ENCODE data around the gene BORCS5. TPM values are rescaled to one million over a fixed set of nuclear protein-coding genes. Genes with fewer than 3 reads are reported as not detected.

BORCS5 gene
- total and polyA plus RNA-seq, 2 donors (not counting 1 experiment from before 2014, with no cell fraction given): 11.9 to 46.2 TPM

- intact Hi-C loops (cut with micrococcal nuclease): loop anchor here (10.0 kb wide), 2 partner anchors 518 to 618 kb away; no protein-coding TSS in a partner anchor
- ATAC-seq (ENCODE audit: low read depth): no peak
- H3K27me3 Mint-ChIP-seq: peaks cover 5% of the 10 kb centered on the region
- peaks cover 7% of the 10 kb centered on the region for H3K79me2 ChIP-seq (ENCODE audit: control insufficient read depth, insufficient read depth, low read length)
- H3K9me3 Mint-ChIP-seq (ENCODE audit: insufficient read depth): no peaks in the 10 kb centered on the region
- no peaks in the 10 kb centered on the region for H3K27me3 ChIP-seq (replicated peaks in 1 of 4; ENCODE audit: control extremely low read depth in 1 of 4, control insufficient read depth in 3 of 4, insufficient read depth in 4 of 4, low read length in 3 of 4)
- WGBS (ENCODE audit: insufficient coverage): 50% methylated on average over 1 of the region's 1 CpG
- no peak overlapping the region for H3K4me3 ChIP-seq (ENCODE audit: control extremely low read depth in 1 of 5, extremely low read depth in 1 of 5, insufficient read depth in 1 of 5, low read depth in 2 of 5, low read length in 4 of 5)
- H2AFZ ChIP-seq (ENCODE audit: insufficient read depth, low read depth, low read length, poor library complexity, severe bottlenecking): no peak overlapping the region
- no peaks in the 10 kb centered on the region for H4K20me1 ChIP-seq (ENCODE audit: control insufficient read depth, insufficient read depth, low read length, poor library complexity, severe bottlenecking)
- ChIA-PET CTCF (no interaction called here), POLR2A (no interaction called here)
- H3K9me3 ChIP-seq (ENCODE audit: control extremely low read depth in 1 of 3, control insufficient read depth in 2 of 3, insufficient read depth in 1 of 3, low read length in 2 of 3): no peaks in the 10 kb centered on the region
- no peak for DNase-seq
- no peak overlapping the region for H3K9ac ChIP-seq (ENCODE audit: low read length)
- H3K4me1 Mint-ChIP-seq: peaks cover 32% of the 10 kb centered on the region
- TF ChIP-seq, protein P1, sequence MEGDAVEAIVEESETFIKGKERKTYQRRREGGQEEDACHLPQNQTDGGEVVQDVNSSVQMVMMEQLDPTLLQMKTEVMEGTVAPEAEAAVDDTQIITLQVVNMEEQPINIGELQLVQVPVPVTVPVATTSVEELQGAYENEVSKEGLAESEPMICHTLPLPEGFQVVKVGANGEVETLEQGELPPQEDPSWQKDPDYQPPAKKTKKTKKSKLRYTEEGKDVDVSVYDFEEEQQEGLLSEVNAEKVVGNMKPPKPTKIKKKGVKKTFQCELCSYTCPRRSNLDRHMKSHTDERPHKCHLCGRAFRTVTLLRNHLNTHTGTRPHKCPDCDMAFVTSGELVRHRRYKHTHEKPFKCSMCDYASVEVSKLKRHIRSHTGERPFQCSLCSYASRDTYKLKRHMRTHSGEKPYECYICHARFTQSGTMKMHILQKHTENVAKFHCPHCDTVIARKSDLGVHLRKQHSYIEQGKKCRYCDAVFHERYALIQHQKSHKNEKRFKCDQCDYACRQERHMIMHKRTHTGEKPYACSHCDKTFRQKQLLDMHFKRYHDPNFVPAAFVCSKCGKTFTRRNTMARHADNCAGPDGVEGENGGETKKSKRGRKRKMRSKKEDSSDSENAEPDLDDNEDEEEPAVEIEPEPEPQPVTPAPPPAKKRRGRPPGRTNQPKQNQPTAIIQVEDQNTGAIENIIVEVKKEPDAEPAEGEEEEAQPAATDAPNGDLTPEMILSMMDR (IDR thresholded peaks at IDR 0.05): no peak
- no peak for TF ChIP-seq EZH2 (IDR thresholded peaks at IDR 0.05; ENCODE audit: borderline replicate concordance, insufficient read depth, low read depth, low read length, poor library complexity, severe bottlenecking)
- no peak overlapping the region for H3K4me3 Mint-ChIP-seq
- H3K27ac Mint-ChIP-seq: no peak overlapping the region
- H3K4me1 ChIP-seq (ENCODE audit: control insufficient read depth in 2 of 2, insufficient read depth in 2 of 2, low read length in 2 of 2): peaks cover 22 to 32% of the 10 kb centered on the region in 2 donors
- no peaks in the 10 kb centered on the region for H3K36me3 ChIP-seq (replicated peaks in 1 of 2; ENCODE audit: control extremely low read depth in 1 of 2, control insufficient read depth in 1 of 2, extremely low read depth in 1 of 2, insufficient read depth in 2 of 2, low read length in 1 of 2)
- H3K4me2 ChIP-seq (replicated peaks; ENCODE audit: low read depth, low read length, poor library complexity, severe bottlenecking): no peak overlapping the region
- no peak overlapping the region for H3K27ac ChIP-seq (ENCODE audit: low read length in 2 of 2)
These were observed 3.6 kb upstream of the BORCS5 start for GRCh38 chr12:12353276-12353675.

DNA sequence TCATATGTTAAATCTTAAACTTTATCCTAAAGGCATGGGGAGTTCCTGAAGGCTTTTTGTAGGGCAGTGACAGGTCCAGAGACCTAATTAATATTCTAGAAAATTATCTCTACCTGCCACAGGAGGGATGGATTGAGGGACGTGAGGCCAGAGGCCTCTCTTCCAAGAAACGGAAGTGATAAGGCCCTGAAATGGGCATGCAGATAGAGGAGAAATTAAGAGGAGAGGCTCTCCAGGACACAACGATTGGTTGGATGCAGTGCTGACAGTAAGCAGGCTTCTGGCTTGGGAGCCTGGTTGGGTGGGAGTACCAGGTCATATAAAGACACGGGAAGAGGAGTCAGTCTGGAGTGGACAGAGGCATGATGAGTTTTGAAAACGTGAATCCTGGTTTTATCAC, 3.1 kb upstream of the BORCS5 start:
- intact Hi-C loops (cut with micrococcal nuclease): loop anchor here (10.0 kb wide), 2 partner anchors 519 to 619 kb away; no protein-coding TSS in a partner anchor
- Mint-ChIP-seq H3K4me3 (no peak overlapping the region), H3K27ac (no peak overlapping the region), H3K9me3 (ENCODE audit: insufficient read depth) (no peaks in the 10 kb centered on the region), H3K27me3 (peaks cover 5% of the 10 kb centered on the region), H3K4me1 (peaks cover 38% of the 10 kb centered on the region)
- H3K4me1 ChIP-seq (ENCODE audit: control insufficient read depth in 2 of 2, insufficient read depth in 2 of 2, low read length in 2 of 2): peaks cover 28 to 37% of the 10 kb centered on the region in 2 donors
- no peak for ATAC-seq (ENCODE audit: low read depth)
- H3K79me2 ChIP-seq (ENCODE audit: control insufficient read depth, insufficient read depth, low read length): peaks cover 13% of the 10 kb centered on the region
- H3K27me3 ChIP-seq (replicated peaks in 1 of 4; ENCODE audit: control extremely low read depth in 1 of 4, control insufficient read depth in 3 of 4, insufficient read depth in 4 of 4, low read length in 3 of 4): no peaks in the 10 kb centered on the region
- CTCF ChIA-PET: no interaction called here
- no peak overlapping the region for H2AFZ ChIP-seq (ENCODE audit: insufficient read depth, low read depth, low read length, poor library complexity, severe bottlenecking)
- no peak for DNase-seq
- no peak overlapping the region for H3K9ac ChIP-seq (ENCODE audit: low read length)
- H3K4me2 ChIP-seq (replicated peaks; ENCODE audit: low read depth, low read length, poor library complexity, severe bottlenecking): no peak overlapping the region
- TF ChIP-seq, protein P1 (IDR thresholded peaks at IDR 0.05): no peak
- TF ChIP-seq EZH2 (IDR thresholded peaks at IDR 0.05; ENCODE audit: borderline replicate concordance, insufficient read depth, low read depth, low read length, poor library complexity, severe bottlenecking): no peak
- POLR2A ChIA-PET: interaction anchor here (0.6 kb wide), 1 partner anchor 372 kb away, joined by 4 read pairs; no protein-coding TSS in a partner anchor
- no peak overlapping the region for H3K4me3 ChIP-seq (ENCODE audit: control extremely low read depth in 1 of 5, extremely low read depth in 1 of 5, insufficient read depth in 1 of 5, low read depth in 2 of 5, low read length in 4 of 5)
- H3K36me3 ChIP-seq (replicated peaks in 1 of 2; ENCODE audit: control extremely low read depth in 1 of 2, control insufficient read depth in 1 of 2, extremely low read depth in 1 of 2, insufficient read depth in 2 of 2, low read length in 1 of 2): no peaks in the 10 kb centered on the region
- H3K27ac ChIP-seq (ENCODE audit: low read length in 2 of 2): no peak overlapping the region
- WGBS (ENCODE audit: insufficient coverage): 86% methylated on average over 2 of the region's 5 CpGs
- no peaks in the 10 kb centered on the region for H3K9me3 ChIP-seq (ENCODE audit: control extremely low read depth in 1 of 3, control insufficient read depth in 2 of 3, insufficient read depth in 1 of 3, low read length in 2 of 3)
- no peaks in the 10 kb centered on the region for H4K20me1 ChIP-seq (ENCODE audit: control insufficient read depth, insufficient read depth, low read length, poor library complexity, severe bottlenecking)
